Measurements from ENCODE around the gene NDFIP1.

The NDFIP1 gene

DNA sequence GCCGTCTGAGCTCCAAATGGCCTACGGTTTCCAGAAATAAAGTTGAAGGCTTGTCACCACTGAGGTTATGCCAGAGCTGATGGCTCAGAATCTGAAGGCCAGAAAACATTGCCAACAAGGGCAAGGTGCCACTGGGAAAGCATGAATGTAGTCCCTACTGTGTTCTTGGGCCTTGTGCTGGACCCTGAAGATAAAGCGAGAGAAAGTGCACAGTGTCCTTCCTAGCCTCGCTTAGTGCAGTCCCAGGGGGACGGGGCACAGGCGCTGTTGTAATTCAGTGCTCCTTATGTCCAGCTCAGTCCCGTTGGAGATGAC lies 84.5 kb downstream of the NDFIP1 start:
- DNase-seq, result no peak

DNA sequence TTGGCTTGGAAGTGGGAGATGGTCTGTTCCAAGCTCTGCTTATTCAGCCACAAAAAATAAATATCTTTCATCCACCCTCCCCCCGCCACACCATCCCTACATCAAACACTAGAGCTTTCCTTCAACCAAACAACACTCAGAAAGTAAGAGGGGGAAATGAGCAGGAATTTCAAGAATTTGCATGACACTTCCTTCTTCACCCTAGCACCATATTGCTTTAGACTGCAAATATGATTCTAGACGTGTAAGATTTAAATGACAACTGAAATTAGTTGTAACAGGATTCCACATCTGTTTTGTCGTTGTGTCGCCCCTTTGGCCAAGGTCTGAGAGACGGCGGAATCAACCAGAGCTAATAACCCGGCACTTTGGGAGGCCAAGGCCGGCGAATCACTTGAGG lies 88.5 kb downstream of the NDFIP1 start:
- no peak for DNase-seq

DNA sequence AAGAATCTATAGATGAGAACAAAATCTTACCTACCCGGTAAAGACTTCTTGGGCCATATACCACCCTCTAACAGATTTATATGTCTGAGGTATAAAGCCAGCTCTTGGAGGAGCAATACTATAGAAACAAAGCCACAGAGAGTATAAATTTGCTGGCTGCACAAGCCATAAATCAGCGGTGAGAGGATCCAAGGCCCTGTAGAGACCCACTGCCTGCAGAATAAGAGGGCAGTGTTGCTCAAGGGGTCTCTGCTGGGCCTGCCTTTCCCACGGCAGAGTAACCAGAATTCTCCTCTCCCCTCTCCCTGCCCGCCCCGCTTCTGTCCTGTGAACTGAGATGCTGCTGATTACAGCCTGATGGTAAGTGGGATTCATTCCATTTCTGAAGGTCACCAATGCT lies 89.2 kb downstream of the NDFIP1 start:
- DNase-seq, result no peak

DNA sequence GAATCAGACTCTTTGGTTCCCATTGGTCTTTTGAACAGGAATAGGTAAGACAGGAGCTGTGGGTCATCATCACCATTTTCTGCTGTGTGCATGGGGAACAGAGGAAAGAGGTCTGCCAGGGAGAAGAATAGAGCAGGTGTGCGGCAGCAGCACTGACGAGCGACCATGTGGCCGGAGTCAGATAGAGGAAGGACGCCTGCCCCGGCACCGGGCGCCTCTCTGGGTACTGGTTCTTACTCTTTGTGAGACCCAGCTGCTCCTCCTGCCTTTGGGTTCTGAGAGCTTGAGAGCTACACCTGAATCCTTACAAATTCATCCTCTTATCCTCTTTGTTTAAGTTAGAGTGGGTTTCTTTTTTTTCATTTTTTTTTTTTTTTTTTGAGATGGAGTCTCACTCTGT lies 90.8 kb downstream of the NDFIP1 start:
- no peak for DNase-seq

DNA sequence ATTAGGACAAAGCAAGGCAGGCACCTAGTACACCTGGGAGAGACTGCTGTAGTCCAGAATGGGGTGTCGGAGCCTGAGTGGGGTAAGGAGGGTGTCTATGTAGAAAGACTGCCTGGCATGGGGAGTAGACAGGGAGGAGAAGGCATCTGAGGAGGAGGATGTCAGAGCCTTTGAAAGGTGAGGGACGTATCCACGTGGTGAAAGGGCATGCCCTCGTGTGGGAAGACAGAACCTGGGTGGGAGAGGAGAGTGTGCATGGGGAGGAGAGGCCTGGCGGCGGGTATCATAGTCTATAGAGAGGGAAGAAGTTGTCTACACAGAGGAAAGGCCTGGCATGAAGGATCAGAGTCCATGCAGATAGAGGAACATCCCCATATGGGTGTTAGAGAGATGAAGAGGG lies 91.8 kb downstream of the NDFIP1 start:
- DNase-seq, result no peak

DNA sequence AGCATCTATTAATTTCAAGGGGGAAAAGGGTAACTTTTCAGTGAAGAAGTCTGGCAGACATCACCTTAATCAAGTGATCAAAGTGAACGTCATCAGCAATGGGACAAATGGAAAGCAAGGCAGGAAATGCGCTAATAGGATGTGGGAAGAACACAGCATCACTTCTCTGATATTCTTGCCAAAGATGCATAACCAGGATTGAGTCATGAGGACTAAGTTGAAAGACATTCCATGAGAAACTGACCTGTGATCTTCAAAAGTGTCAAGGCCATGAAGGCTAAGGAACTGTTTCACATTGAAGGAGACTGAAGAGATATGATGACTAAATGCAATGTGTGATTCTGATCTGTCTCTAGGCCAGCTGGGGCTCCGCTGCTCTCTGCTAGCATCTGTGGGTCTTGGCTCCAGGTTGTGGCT lies 92.9 kb downstream of the NDFIP1 start:
- DNase-seq, result no peak

DNA sequence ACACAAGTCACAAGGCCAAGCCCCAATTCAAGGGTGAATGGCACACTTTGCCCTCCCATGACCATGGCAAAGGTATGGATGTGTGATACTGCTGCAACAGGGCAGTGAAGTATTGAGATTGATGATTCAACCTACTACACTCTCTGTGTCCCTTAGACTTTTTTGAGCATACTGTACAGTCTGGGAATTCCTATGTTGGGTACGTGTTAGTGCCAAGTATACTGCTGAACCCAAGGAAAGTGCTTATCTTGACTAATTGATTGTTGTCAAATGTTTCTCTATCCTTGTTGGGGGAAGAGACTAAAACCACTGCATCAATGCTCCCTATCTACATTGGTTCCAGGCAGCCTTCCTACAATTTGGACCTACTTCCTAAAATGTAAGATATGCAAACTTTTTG lies 93.7 kb downstream of the NDFIP1 start:
- no peak for DNase-seq
